T-helper 2 cell (primary cell): ENCODE measurements around the gene CREB3.
A peak's percentile ranks its signal among the peaks of the same experiment; 100 is the strongest.

Source experiments
- DNase-seq, 5 experiments: peaks; one replicate each; pipeline versions ENCODE4 v3.0.0 to v3.0.0-alpha.2; 2012 to 2022
- total RNA-seq, 2 donors: gene quantifications; one replicate each; lab custom pipeline; 2026; lab: John Stamatoyannopoulos, UW

Gene CREB3, protein sequence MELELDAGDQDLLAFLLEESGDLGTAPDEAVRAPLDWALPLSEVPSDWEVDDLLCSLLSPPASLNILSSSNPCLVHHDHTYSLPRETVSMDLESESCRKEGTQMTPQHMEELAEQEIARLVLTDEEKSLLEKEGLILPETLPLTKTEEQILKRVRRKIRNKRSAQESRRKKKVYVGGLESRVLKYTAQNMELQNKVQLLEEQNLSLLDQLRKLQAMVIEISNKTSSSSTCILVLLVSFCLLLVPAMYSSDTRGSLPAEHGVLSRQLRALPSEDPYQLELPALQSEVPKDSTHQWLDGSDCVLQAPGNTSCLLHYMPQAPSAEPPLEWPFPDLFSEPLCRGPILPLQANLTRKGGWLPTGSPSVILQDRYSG
- 19.6 to 25.3 reads per million in 2 donors for total RNA-seq

DNA sequence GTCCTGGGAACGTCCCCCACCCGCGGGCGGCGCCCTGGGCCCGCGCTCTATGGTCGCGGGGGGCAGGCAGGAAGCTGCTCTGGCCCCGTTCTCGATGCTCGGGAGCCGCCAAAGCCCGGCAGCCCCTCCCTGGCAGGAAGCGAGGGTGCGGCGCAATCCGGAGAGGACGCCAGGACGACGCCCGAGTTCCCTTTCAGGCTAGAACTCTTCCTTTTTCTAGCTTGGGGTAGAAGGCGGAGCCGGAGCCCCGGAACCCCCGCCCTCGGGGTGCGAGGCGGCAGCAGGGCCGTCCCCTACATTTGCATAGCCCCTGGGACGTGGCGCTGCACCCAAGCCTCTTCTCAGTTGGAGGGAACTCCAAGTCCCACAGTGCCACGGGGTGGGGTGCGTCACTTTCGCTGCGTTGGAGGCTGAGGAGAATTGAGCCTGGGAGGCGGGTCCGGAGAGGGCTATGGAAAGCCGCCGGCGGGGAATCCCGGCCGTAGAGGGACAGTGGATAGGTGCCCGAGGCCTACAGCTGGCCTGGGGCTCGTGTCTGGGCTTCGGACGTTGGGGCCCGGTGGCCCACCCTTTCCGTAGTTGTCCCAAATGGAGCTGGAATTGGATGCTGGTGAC is at the start of gene CREB3, which contains the start of gene TLN1:
TSS of gene CREB3 (plus strand) at position 482 of the 615 bp plus-strand sequence. CDS start at position 589, 107 bp downstream.
TSS of gene TLN1 (minus strand) at position 11 of the 615 bp plus-strand sequence. CDS start 6,501 bp downstream, outside the sequence.
- peak; percentile 86 to 98 (median 96) for DNase-seq

DNA sequence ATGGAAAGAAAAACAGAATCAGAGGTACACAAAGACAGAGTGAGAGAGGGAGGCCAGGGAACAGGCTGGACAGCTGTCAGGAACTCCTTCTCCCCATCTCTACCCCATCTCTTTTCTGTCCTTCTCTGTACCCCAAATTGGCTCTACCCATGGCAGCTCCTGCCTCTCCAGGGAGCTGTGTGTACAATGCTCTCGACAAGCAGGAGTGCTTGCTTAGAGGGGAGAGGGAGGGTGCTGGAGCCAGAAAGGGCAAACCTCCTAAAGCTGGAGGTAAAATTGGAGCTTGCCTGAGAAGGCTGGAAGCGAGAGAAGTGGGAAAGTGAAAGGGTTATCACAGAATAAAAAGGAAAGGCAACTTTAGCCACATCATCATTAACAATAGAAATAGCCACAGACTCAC is 49.1 kb upstream of the CREB3 start:
- no peak for DNase-seq

DNA sequence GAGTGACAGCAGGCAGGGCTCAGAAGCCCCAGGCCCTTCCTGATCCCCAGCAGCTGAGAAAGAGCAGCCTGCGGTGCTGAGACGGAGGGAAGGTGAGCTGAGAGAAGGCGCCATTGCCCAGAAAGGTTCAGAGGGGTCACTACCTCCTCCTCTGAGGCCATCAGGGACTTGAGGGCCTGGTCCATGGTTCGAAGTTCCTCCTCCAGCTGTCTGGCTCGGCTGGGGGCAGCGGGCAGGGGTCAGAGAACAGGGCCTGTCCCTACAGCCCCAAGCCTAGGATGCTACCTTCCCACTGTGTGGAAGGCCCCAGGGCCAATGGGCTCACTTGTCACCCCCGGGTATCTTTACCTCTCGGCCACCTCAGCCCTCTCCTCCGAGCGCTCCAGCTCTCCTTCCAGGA is 47.5 kb upstream of the CREB3 start:
- no peak for DNase-seq

DNA sequence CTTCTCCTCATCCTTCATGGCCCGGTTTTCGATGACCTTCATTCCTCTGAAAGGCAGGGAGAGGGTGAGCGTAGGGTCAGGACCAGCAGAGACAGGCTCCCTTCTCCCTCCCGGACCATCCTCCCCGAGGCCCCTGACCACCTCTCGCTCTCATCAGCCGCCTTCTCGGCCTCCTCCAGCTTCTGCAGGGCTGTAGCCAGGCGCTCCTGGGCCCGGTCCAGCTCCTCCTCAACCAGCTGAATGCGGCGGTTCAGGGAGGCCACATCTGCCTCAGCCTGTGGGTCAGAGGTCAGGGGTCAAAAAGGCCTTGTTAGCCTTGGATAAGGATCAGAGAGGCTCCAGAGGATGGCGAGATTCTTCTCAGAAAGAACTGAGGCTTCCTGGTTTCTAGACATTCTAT is 47.0 kb upstream of the CREB3 start:
- DNase-seq: no peak

DNA sequence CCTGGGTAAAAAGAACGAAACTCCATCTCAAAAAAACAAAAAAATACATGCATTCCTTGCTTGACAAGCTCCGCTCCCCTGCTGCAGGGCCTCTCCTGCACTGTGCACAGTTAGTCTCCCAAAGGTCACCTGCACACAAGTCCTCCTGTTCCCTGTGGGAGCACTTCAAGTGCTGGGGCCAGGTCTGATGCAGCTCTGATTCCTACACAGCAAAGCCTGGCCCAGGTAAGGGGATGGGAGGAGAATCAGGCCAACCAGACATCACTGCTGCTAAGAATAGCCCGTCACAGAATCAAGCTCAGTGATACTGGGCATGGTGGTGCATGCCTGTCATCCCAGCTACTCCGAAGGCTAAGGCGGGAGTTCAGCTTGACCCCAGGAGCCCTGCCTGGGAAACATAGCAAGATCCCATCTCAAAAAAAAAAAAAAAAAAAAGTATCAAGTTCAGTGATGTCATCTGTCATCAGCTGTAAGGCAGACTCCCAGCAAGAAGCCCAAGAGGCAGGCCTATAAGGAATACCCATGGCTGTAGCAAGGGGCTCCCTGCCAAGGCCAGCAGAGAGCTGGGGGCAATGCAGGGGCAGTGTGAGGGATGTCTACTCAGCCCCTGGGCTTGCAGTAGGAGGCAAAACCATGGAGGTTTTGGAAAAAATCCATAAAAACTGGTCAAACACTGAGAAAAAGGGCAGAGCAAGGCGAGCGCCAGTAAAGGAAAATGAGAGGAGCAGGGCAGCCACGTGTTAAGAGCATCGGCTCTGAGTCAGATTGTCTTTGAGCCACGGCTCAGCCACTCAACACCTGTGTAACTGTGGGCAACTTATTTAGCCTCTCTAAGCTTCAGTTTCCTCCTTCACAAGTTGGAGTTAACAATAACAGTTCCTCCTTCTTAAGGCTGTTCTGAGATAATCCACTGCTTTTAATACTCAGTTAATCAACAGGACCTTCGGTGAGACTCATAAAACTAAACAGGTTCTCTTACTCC is 46.0 kb upstream of the CREB3 start:
- no peak for DNase-seq

DNA sequence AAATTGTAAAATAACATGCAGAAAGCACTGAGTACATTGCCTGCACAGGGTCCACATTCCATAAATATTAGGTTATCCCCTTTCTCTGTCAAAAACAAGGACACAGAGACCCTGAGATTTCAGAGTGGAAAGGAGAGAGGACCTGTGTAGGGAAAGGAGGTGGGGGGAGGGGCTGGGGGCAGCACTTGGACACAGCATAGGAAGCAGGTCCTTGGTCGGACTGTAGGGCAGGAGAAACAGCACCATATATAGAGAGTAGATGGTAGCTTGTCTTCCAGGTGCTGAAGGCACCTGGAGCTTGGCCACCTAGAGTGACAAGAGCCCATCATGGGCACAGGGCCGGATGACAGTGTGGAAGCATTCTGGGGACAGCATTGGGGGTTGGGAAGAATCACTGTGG is 45.2 kb upstream of the CREB3 start:
- DNase-seq: no peak

DNA sequence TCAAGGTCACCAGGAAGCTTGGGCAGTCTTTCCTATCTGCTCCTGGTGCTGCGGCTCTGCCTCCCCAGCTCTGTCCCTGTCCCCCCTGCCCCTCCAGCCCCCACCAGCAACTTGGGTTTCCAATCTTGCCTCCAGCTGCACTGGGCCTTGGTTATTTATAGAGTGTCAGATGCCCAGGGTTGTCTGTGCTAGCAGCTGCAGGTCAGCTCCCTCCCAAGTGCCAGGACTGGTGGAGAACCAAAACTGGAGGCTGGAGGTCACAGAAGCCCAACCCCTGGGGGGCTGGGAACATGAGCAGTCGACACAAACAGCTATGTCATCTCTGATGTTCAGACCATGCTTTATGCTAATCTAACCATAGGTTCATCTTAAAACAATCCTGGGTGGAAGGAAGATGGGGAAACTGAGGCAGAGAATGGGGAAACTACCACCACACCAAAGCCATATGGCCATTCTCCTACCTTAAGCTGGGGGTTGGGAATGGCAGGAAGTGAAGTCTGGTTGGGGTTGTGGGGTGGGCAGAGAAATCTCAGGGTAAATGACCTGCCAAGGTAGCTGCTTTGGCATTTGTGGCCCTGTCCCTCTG is 44.4 kb upstream of the CREB3 start:
- no peak for DNase-seq

DNA sequence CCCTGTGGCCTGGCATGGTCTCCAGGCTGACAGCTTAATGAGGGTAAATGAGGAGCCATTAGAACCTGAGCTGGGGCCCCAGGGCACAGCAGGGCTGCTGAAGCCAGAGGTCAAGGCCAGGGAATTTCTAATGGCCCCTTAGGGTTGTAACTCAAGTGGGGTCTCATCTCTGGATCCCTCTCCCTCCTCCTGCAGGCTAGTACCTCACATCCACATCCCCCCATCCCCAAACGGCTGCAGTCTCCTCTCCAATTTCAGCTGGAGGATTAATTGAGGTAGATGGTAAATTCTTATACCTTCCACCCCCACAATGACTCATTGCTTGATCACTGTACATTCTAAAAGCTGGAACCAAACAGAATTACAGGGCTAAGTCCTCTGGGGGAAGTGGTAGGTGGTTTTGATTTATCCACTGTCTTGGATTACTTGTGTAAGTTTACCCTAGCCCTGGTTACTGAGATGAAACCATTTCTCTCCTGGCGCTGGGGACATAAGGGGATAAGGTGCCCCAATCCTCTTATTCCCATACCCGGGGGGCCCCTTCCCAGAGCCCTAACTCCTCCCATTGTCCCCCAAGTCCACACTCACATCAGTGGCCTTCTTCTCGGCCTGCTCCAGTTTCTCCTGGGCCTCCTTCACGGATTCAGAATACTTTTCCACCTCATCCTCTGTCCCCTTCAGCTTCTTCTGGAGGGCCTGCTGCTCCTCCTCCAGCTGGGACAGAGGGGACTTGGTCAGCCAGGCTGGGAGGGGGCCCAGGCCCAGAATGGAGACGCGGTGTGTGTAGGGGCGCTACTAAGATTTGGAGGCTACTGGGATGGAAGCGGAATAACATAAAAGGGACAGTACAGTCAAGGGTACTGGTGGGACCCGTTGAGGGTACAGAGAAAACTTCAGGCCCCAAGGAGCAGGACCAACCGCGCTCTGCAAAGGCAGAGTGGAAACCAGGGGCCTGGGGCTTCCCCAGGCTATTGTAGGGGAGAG is 43.6 kb upstream of the CREB3 start:
- DNase-seq: peak in 1 of 5 experiments; percentile 53

DNA sequence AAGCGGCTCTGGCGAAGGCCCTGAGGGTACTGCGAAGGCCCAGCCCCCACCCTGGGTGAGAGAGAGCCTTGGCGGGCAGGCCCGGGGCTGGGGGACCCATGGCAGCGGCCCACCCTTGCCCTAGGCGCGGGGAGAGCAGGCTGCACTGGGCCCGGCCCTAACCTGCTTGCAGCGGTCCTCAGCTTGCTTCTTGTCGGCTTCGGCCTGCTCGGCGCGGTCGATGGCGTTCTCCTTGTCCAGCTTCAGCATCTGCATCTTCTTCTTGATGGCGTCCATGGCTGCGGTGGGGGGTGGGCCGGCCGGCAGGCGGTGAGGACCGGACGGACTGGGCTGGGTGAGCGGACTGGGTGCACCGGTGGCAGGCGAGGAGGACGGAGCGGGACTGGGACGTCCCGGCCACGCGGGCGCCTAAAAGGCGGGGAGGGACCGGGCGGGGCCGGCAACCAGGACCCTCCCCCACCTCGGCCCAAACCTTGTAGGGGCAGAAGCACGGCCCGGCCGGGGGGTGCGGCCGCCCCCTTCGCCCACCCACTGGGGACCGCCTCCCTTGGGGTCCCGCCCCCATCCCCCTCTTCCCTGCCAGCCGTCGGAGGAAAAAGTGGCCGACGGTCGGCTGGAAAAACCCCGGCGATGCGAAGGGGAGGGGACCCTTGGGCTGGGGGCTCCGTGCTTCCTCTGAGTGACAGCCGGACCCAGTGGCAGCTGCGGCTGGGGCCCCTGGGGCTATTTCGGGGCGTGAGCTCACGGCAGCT is 42.7 kb upstream of the CREB3 start, which contains the start of gene TPM2:
TSS of gene TPM2 (minus strand) at position 384 of the 752 bp plus-strand sequence. CDS start at position 276, 108 bp downstream.
- DNase-seq: no peak

DNA sequence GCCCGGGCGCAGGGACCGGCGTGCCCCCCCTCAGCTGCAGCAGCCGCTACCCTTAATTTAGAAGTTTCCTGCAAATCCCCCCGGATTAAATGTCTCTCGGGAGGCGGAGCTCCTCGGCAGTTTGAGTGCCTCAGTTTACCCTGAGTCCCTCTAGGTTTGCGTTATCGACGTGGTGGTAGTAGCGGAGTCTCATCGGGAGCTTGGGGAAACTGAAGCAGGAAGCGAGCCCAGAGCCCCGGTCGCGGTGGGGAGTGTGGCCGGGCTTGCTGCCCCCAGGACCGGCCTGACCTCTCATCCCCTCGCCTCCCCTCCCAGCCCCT is 42.2 kb upstream of the CREB3 start:
- no peak for DNase-seq

DNA sequence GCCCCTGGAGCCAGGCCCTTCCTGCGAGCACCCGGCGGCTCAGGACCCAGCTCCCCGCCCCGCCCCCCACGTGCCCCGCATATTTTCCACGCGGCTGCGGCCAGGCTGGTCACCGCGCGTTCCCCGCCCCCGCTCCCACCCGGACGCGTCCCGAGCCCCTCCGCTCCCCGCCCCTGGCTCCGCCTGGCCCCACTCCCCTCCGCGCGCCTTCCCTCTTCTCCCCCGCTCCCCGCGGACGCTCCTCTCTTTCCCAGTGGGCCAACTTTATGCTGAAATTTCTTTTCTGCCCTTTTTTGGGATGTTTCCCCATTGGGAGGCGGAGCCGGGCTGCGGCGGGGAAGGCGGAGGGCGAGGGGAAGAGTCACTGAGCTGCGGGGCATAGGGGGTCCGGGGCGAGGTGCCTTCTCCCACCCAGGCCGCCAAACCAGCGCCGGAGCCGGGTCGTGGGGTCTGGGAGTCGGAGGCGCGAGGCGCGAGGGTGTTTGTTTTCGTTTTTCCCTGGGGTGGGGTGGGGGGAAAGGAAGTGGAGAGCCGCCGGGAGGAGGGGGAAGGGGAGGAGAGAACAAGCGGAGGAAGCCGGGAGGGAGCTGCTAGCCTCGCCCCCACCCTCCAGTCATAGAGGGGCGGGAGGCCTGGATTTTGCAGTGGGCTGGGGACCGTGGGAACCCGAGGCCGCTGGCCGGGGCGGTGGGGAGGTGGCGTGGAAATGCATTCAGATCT is 41.7 kb upstream of the CREB3 start:
- peak in 3 of 5 experiments; percentile 7 to 31 (median 20) for DNase-seq

DNA sequence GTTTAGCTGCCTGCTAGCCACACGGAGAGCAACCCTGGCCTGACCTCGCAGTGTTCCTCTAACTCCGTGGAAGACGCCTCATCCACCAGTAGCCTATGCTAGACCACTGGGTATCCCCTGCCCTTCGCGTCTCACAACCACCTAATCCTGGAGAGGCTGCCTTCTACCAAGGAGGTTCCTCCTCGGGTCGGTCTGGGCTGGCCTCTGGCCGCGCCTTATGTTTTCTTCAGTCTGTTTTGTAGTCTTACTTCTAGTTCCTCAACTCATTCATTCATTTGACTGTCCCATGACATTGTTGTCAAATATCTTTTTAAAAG is 41.2 kb upstream of the CREB3 start:
- DNase-seq: no peak

DNA sequence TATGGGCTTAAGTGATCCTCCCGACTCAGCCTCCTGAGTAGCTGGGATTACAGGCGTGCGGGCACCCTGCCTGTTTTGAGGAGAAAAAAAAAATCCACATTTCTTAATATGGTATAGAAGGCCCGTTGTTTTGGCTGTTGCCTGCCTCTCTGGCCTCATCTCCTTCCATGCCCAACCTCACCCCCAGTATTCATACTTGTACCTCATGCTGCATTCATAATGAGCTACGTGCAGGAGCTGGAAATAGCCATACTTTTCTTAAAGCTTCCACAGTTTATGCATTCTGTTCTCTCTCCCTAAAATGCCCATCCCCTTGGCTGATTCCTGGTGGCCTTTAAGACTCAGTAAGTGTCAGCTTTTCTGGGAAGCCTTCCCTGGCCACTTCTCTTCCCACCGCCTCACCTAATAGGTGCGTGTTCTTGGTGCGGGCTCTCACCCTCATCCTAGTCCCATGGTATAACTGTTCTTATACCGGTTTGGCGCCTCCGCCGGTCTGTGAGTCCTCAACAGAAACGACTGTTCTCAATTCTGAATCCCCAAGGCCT is 40.6 kb upstream of the CREB3 start:
- DNase-seq: no peak

DNA sequence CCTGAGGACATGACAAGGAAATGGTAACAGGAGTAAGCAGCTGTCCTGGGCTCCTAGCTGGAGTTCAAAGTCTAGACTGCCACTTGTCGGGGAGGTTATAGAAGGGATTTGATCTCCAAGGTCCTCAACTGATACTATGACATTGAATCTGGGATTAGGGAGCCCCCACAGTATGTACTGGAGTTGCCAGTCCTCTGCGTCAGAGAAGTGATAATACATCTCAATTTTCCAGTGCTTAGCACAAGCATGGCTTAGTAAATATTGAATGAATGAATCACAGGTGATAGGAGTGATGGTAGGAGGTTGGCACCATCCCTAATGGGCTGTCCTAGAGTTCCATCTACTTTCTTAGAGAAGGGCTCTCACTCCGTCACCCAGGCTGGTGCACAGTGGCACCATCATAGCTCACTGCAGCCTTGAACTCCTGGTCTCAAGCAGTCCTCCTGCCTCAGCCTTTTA is 36.5 kb upstream of the CREB3 start:
- no peak for DNase-seq

DNA sequence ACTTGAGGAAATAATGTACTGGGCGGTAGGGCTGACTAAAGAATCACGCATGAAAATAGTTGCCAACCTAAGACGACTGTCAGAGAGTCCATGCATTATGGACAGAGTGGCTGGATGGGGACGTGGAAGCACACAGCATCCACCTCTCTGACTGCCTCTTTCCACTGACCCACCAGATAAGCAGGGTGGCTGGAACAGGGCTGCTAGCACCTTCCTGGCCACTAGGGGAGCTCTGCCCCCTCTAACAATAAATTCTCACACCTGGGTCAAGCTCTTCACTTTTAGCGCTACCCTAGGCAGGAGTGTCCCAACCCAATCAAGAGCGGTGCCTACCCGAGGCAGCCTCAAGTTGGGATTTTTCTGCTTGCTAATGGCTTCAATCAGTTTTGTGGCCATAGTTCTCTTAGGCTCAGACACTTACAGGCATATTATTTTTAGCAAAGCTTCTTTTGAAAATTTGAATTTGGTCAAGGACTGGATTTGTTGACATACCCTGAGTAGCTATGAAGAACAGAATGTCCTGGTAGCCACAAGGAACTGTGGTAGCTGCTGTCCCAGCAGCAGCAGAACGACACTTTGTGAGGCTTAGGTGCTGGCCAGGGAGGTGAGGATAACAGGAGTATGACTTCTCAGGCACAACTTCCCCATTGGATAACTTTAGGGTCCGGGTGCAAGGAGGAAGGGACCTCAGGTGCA is 35.8 kb upstream of the CREB3 start:
- DNase-seq: peak in 4 of 5 experiments; percentile 30 to 47 (median 44)

DNA sequence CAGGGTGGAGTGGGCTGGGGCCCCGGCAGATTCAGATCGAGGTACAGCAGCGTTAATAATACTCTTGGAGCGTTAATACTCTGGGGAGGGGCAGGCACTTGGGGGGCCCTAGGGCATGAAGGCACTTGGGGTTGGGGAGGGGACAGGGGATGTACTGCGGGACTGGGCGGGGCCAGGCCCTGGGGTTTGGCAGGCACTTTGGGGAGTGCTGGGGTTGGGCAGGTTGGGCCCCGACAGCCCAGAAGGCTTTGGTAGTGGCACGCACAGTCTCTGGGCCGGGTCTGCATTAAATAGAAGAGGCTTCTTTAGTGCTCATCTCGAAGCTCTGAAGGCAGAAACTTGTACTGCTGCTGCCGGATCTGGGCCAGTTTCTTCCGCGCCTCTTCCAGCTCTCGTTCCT is 35.0 kb upstream of the CREB3 start:
- no peak for DNase-seq

DNA sequence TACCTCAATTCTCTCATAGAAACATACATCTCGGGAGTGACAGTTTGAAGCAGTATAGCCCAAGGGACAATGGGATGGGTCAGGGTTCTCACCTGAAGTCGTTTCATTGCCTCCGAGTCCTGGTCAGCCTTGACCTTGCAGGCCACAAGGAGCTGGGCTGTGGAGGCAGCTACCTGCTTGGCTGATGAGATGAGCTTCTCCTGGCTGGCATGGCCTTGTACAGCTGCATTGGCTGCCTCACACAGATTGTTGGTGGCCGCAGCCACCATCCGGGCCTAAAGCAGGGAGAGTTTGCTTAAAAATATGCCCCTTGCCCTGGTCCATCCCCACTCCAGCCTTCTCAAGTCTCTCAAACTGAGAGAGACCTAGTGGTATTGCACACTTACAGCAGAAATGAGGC is 34.2 kb upstream of the CREB3 start:
- DNase-seq: no peak

DNA sequence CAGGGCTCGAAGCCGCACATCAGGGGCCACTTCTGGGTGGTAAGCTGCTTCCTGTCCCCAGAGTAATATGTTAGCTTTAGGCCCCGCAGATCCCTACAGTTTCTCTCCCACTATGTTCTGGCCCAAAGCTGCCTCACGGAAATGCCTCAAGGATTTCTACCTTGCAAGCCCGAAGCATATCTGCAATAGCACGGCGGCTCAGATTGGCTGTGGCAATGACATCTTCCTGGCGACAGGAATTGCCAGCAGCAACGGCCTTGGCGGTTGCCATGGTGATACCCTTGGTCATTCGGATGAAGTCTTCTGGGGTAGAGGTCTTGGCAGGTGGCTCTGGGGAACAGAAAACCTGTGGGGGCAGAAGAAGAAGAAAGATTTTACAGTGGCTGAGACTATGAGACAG is 32.4 kb upstream of the CREB3 start:
- no peak for DNase-seq

DNA sequence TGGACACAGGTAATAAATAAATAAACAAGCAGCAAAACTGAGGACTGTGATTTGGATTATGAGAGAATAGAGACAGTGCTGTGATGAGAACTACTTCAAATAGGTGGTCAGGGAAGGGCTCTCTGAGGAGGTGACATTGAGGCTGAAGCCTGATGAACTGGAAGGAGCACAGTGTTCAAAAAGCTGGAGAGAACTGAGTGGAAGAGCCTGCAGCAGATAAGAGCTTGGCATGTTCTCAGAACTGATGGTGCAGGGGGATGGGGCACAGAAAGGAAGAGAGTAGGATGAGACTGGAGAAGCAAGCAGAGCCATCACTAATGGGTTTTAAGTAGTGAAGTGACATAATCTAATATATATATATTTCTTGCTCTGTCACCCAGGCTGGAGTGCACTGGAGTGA is 31.5 kb upstream of the CREB3 start:
- DNase-seq: no peak
